EL (cell line): Measurements from ENCODE around the gene CST11.
"Not testable (repeated sequence)": the region's sequence is repeated elsewhere in the genome, so short reads cannot be mapped to it uniquely, and the experiment has no call there.

Experiments
- DNase-seq: peaks from one replicate; pipeline ENCODE4 v3.0.0-alpha.2; 2016

The CST11 gene

GRCh38 chr20:23452776-23453175 lies at the start of gene CST11:
TSS of gene CST11 (minus strand) at chr20:23452876. CDS start at chr20:23452811, 65 bp downstream.
- no peak for DNase-seq

GRCh38 chr20:23501926-23502325 lies 49.2 kb upstream of the CST11 start:
- DNase-seq, result no peak

GRCh38 chr20:23497536-23497935 lies 44.9 kb upstream of the CST11 start:
- DNase-seq, result no peak

GRCh38 chr20:23493172-23493772 lies 40.6 kb upstream of the CST11 start:
- DNase-seq, result no peak

- DNase-seq, result no peak
These were observed 39.6 kb upstream of the CST11 start for GRCh38 chr20:23492292-23492691.

- DNase-seq, result no peak
These were observed 38.1 kb upstream of the CST11 start, which contains the start of gene CST8 for GRCh38 chr20:23490817-23491216. TSS of gene CST8 (plus strand) at chr20:23491117. CDS start at chr20:23491668, 551 bp downstream.

- no peak for DNase-seq
These were observed 36.3 kb upstream of the CST11 start for GRCh38 chr20:23488996-23489395.

GRCh38 chr20:23488470-23488869 lies 35.8 kb upstream of the CST11 start:
- no peak for DNase-seq

- no peak for DNase-seq
These were observed 31.4 kb upstream of the CST11 start for GRCh38 chr20:23484081-23484480.

GRCh38 chr20:23482138-23482537 lies 29.5 kb upstream of the CST11 start:
- no peak for DNase-seq

GRCh38 chr20:23479043-23479442 lies 26.4 kb upstream of the CST11 start:
- no peak for DNase-seq

GRCh38 chr20:23477223-23477622 lies 24.5 kb upstream of the CST11 start:
- no peak for DNase-seq

- no peak for DNase-seq
These were observed 23.5 kb upstream of the CST11 start for GRCh38 chr20:23476015-23476754.

- DNase-seq, result no peak
These were observed 22.7 kb upstream of the CST11 start for GRCh38 chr20:23475395-23475794.

GRCh38 chr20:23473293-23473692 lies 20.6 kb upstream of the CST11 start:
- not testable (repeated sequence) for DNase-seq

- not testable (repeated sequence) for DNase-seq
These were observed 19.6 kb upstream of the CST11 start for GRCh38 chr20:23472306-23472705.

- DNase-seq, result not testable (repeated sequence)
These were observed 14.3 kb upstream of the CST11 start for GRCh38 chr20:23466961-23467360.

GRCh38 chr20:23461180-23461579 lies 8.5 kb upstream of the CST11 start:
- no peak for DNase-seq

GRCh38 chr20:23459461-23460150 lies 6.9 kb upstream of the CST11 start:
- DNase-seq, result no peak

- no peak for DNase-seq
These were observed 4.2 kb upstream of the CST11 start for GRCh38 chr20:23456873-23457272.

- no peak for DNase-seq
These were observed 3.7 kb upstream of the CST11 start for GRCh38 chr20:23456409-23456808.

GRCh38 chr20:23455639-23456038 lies 3.0 kb upstream of the CST11 start:
- no peak for DNase-seq

GRCh38 chr20:23454816-23455215 lies 2.1 kb upstream of the CST11 start:
- no peak for DNase-seq
